Right lobe of liver (tissue), 6 donors: ENCODE data around the gene LOXL3. TPM values are rescaled to one million over a fixed set of nuclear protein-coding genes. Genes with fewer than 3 reads are reported as not detected.

Experiments
- ATAC-seq, 4 donors: fragments of 200-7000 bp; cut with Tn5 transposase; one replicate each; pipeline ENCODE4 v1.9.1; 2020; ENCODE audit warnings: mild to moderate bottlenecking in 4 of 4, moderate library complexity in 4 of 4
- DNase-seq, 3 donors: peaks; one replicate each; pipeline ENCODE4 v3.0.0-alpha.2; 2020
- H3K27ac ChIP-seq, 3 donors: fragments of 200-600 bp; one replicate each; pipeline ENCODE4 v1.8.0; 2022
- H3K27me3 ChIP-seq, 2 donors: fragments of 200-600 bp; one replicate each; pipeline ENCODE4 v1.8.0; 2022
- H3K36me3 ChIP-seq, 4 donors: fragments of 200-600 bp; sonication (generic) in 1 of 4; one replicate each; pipeline versions ENCODE4 v1.5.1 to v1.8.0; 2017 to 2022; ENCODE audit warnings: control low read depth in 1 of 4
- H3K4me1 ChIP-seq, 4 donors: fragments of 200-600 bp; sonication (generic) in 1 of 4; one replicate each; pipeline versions ENCODE4 v1.5.1 to v1.8.0; 2017 to 2022; ENCODE audit warnings: control low read depth in 1 of 4
- H3K4me3 ChIP-seq, 3 donors: fragments of 200-600 bp; one replicate each; pipeline ENCODE4 v1.8.0; 2022
- H3K9me3 ChIP-seq, 4 donors: fragments of 200-600 bp; sonication (generic) in 1 of 4; one replicate each; pipeline versions ENCODE4 v1.5.1 to v1.8.0; 2017 to 2022; ENCODE audit warnings: control low read depth in 1 of 4
- POLR2A ChIP-seq: fragments of 450-650 bp; IDR thresholded peaks from one replicate; pipeline ENCODE4 v1.6.1; 2017; ENCODE audit warnings: antibody characterized with exemption, mild to moderate bottlenecking
- WGBS: methylation state at CpG from one replicate; pipeline ENCODE4 v1.1.6; 2018; ENCODE audit warnings: low coverage, low lambda C conversion rate; ENCODE audit not compliant: insufficient coverage; ENCODE audit errors: missing lambda C conversion rate; 5-methylcytosine and 5-hydroxymethylcytosine counted together
- intact Hi-C, 2 donors: fragments of 100-400 bp; cut with DNase I; formaldehyde crosslinking; loops; one replicate each; pipeline versions ENCODE4 v1.11.2 to v1.14.1; 2022
- total RNA-seq, 6 experiments: library from RNA; depleted of rRNA in 2 of 6; stranded (reverse); fragments of >200 nt in 2 of 6; fragmentation: NEBNext Ultra II Directional in 3 of 6; extraction: Animal tissue kit (Norgen Biotek cat#: 25700) in 3 of 6; gene quantifications; one replicate each; pipeline versions ENCODE4 v1.1.0 to v1.2.4, GENCODE V29; 2016 to 2023
- TF ChIP-seq, protein P1 (sequence below), 4 donors: fragments of 200-600 bp in 3 of 4; fragments of 450-650 bp in 1 of 4; IDR thresholded peaks; one replicate each; pipeline versions ENCODE4 v1.5.1 to v1.8.0; 2016 to 2022; ENCODE audit warnings: antibody characterized with exemption in 4 of 4, mild to moderate bottlenecking in 2 of 4
- donor health status: DM: no; HTN: yes; CAD: no.
- donor health status: DM: no; HTN: no; CAD: no.
- donor health status: DM: no; HTN: no; CAD: no.
- donor health status: DM: no; HTN: yes; CAD: no.
- donor health status: DM: no; HTN: yes; CAD: no.

Gene LOXL3
- total RNA-seq, 6 experiments from 2014 or later = 0.92 to 3.3 (median 1.8) TPM

DNA sequence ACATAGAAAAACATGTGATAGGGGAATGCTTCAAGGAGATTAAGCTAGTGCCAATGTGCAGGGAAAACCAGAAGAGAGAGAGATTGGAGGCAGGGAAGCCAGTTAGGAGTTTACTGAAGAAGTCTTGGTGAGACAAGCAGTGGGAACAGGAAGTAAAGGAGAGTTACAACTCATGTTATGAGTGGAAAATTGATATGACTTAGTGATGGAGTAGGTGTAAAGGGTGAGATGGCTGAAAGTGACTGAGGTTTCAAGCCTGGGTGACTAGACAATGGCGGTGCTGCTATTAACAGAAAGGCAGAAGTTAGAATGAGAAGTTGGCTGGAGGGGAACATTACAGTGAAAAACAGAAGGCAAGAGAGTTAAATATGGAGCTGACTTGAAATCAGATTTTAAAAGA lies 17.3 kb upstream of the LOXL3 start:
- Histone ChIP-seq H3K4me3 (no peak overlapping the region), H3K9me3 (no peaks in the 10 kb centered on the region), H3K27ac (no peak overlapping the region), H3K36me3 (no peaks in the 10 kb centered on the region), H3K27me3 (no peaks in the 10 kb centered on the region), H3K4me1 (no peaks in the 10 kb centered on the region)
- TF ChIP-seq POLR2A = no peak
- TF ChIP-seq, protein P1, sequence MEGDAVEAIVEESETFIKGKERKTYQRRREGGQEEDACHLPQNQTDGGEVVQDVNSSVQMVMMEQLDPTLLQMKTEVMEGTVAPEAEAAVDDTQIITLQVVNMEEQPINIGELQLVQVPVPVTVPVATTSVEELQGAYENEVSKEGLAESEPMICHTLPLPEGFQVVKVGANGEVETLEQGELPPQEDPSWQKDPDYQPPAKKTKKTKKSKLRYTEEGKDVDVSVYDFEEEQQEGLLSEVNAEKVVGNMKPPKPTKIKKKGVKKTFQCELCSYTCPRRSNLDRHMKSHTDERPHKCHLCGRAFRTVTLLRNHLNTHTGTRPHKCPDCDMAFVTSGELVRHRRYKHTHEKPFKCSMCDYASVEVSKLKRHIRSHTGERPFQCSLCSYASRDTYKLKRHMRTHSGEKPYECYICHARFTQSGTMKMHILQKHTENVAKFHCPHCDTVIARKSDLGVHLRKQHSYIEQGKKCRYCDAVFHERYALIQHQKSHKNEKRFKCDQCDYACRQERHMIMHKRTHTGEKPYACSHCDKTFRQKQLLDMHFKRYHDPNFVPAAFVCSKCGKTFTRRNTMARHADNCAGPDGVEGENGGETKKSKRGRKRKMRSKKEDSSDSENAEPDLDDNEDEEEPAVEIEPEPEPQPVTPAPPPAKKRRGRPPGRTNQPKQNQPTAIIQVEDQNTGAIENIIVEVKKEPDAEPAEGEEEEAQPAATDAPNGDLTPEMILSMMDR (IDR thresholded peaks at IDR 0.05) = no peak
- intact Hi-C loops = no loop called here
- ATAC-seq = no peak
- no peak for DNase-seq
- 70% methylated on average over 1 of the region's 1 CpG for WGBS

DNA sequence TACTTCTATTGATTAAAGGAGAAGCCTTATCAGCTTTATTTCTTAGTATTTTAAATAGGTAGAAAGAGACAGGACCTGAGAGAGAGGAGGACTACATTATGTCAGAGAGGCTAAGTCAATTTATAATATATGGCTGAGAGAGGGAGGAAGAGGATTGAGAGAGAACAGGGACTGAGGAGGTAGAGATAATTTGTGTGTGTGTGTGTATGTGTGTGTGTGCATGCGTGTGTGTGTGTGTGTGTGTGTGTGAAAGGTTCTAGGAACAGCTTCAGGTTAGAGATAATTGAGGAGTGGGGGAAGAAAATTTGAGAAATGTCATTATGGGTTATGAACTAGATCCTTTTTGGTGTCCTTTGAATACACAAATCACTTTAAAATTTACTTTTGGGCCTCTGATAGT lies 15.9 kb upstream of the LOXL3 start:
- Histone ChIP-seq H3K4me3 (no peak overlapping the region), H3K4me1 (no peaks in the 10 kb centered on the region), H3K9me3 (no peaks in the 10 kb centered on the region), H3K27me3 (no peaks in the 10 kb centered on the region), H3K27ac (no peak overlapping the region), H3K36me3 (no peaks in the 10 kb centered on the region)
- intact Hi-C loops = no loop called here
- ATAC-seq = no peak
- TF ChIP-seq, protein P1 (IDR thresholded peaks at IDR 0.05) = no peak
- no peak for TF ChIP-seq POLR2A
- no peak for DNase-seq
- 86% methylated on average over 1 of the region's 1 CpG for WGBS

DNA sequence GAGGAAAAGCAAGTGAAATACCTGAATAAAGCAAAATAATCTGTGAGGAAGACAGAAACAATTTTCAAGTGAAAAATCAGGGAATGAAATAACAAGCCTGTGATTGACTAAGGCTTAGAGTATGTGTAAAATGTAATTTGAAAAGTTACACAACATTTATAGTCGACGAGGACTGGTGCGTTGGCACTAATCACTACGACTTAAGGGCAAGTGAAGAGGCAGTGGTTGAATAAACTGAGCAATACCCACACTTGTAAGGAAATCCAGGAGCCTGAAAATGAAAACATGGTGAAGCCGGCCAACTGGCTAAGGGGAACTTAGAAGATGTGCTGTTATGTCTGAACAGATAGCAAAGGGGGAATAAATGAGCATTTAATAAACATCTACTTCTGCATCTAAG lies 14.1 kb upstream of the LOXL3 start:
- TF ChIP-seq, protein P1 (IDR thresholded peaks at IDR 0.05) = no peak
- TF ChIP-seq POLR2A = no peak
- Histone ChIP-seq H3K9me3 (no peaks in the 10 kb centered on the region), H3K4me3 (no peak overlapping the region), H3K27ac (no peak overlapping the region), H3K27me3 (no peaks in the 10 kb centered on the region), H3K4me1 (no peaks in the 10 kb centered on the region), H3K36me3 (no peaks in the 10 kb centered on the region)
- intact Hi-C loops = no loop called here
- DNase-seq = no peak
- no peak for ATAC-seq
- 67% methylated on average over 5 of the region's 5 CpGs for WGBS

DNA sequence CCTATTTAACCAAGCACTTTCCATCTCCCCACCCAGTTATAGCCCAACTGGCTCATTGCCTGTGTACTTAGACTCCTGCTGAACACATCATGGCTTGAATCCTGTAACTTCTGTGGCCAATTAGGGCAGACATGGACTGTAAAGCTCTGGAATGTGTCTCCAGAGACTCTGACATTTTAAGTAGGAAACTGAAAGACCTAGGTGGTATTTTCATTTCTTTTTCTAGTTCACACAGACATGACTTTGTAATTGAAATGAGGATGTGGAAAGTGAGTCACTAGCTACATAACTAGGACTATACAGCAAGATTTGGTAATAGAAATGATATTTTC lies 13.0 kb upstream of the LOXL3 start:
- Histone ChIP-seq H3K36me3 (no peaks in the 10 kb centered on the region), H3K27me3 (no peaks in the 10 kb centered on the region), H3K4me3 (no peak overlapping the region), H3K27ac (no peak overlapping the region), H3K4me1 (no peaks in the 10 kb centered on the region), H3K9me3 (no peaks in the 10 kb centered on the region)
- TF ChIP-seq POLR2A = no peak
- TF ChIP-seq, protein P1 (IDR thresholded peaks at IDR 0.05) = no peak
- no peak for ATAC-seq
- intact Hi-C loops = no loop called here
- no peak for DNase-seq

DNA sequence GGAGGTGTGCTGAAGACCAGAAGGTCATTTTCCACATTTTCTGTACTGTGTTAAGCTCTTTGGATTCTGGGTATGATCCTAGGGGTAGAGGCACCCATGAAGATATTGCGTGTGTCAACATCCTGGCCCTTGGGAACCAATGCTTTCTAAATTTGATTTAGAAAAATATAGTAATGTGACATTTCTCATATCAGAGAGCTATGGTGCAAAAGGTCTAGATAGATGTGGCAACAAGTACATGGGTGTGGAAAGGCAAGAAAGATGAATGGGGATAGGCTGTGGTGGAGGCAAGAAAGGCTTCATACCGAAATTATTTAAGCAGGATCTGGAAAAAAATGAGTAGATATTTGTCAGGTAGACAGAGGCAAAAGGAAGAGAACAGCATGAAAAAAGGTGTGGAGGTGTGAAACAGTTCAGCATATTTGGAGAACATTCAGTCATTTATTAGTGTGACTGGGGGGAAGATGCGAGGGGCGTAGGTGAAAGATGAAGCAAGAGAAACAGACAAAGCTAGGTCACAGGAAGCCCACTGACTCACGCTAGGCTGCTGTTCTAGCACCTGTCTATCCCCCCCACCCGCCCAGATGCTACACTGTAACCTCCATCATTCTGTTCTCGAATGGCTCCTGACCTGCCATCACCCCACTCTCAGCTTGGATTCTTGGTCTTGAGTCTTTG lies 12.5 kb upstream of the LOXL3 start:
- TF ChIP-seq, protein P1 (IDR thresholded peaks at IDR 0.05) = no peak
- TF ChIP-seq POLR2A = no peak
- ATAC-seq = no peak
- H3K36me3 ChIP-seq = no peaks in the 10 kb centered on the region

More for the DNA sequence above, 12.5 kb upstream of the LOXL3 start:
- DNase-seq = no peak
- WGBS = 58% methylated on average over 7 of the region's 7 CpGs
- Histone ChIP-seq H3K27me3 (no peaks in the 10 kb centered on the region), H3K9me3 (no peaks in the 10 kb centered on the region), H3K4me3 (no peak overlapping the region), H3K27ac (no peak overlapping the region), H3K4me1 (no peaks in the 10 kb centered on the region)
- intact Hi-C loops = no loop called here
